H9 (cell line): ENCODE data around the gene PIK3CD. TPM values are rescaled to one million over a fixed set of nuclear protein-coding genes. Genes with fewer than 3 reads are reported as not detected.

Experiments
- DNase-seq: peaks from one replicate; pipeline ENCODE4 v3.0.0-alpha.2; 2017
- H2AFZ ChIP-seq: one replicate; pipeline ENCODE4 v1.6.1; 2013; ENCODE audit warnings: mild to moderate bottlenecking, low read length, control low read depth, moderate library complexity
- H2AK5ac ChIP-seq: 2 replicates; pipeline ENCODE4 v1.6.1; 2013; ENCODE audit warnings: low read length, control low read depth, mixed read lengths; ENCODE audit not compliant: insufficient read length
- H2BK120ac ChIP-seq: one replicate; pipeline ENCODE4 v1.6.1; 2013; ENCODE audit warnings: low read depth, mild to moderate bottlenecking, low read length, control low read depth, inconsistent platforms; ENCODE audit not compliant: poor library complexity, severe bottlenecking
- H2BK12ac ChIP-seq: 2 replicates; pipeline ENCODE4 v1.6.1; 2013; ENCODE audit warnings: low read length, control low read depth, mixed read lengths, low read depth; ENCODE audit not compliant: insufficient read length
- H2BK15ac ChIP-seq: 2 replicates; pipeline ENCODE4 v1.6.1; 2013; ENCODE audit warnings: low read depth, low read length, control low read depth
- H2BK20ac ChIP-seq: one replicate; pipeline ENCODE4 v1.6.1; 2013; ENCODE audit warnings: low read depth, mild to moderate bottlenecking, low read length, control low read depth, inconsistent platforms; ENCODE audit not compliant: poor library complexity, severe bottlenecking
- H2BK5ac ChIP-seq: 2 replicates; pipeline ENCODE4 v1.6.1; 2013; ENCODE audit warnings: low read length, control low read depth, mixed read lengths; ENCODE audit not compliant: insufficient read length
- H3K14ac ChIP-seq: 2 replicates; pipeline ENCODE4 v1.6.1; 2013; ENCODE audit warnings: low read length, control low read depth; ENCODE audit not compliant: insufficient read depth
- H3K18ac ChIP-seq: 2 replicates; pipeline ENCODE4 v1.6.1; 2013; ENCODE audit warnings: low read depth, mild to moderate bottlenecking, mixed read lengths, low read length, control low read depth; ENCODE audit not compliant: insufficient read length
- H3K23ac ChIP-seq: 2 replicates; pipeline ENCODE4 v1.6.1; 2013; ENCODE audit warnings: low read length, control low read depth, mixed read lengths, low read depth; ENCODE audit not compliant: insufficient read length
- H3K23me2 ChIP-seq: 2 replicates; pipeline ENCODE4 v1.6.1; 2013; ENCODE audit warnings: low read depth, mild to moderate bottlenecking, mixed read lengths, low read length, control low read depth; ENCODE audit not compliant: insufficient read length, poor library complexity, severe bottlenecking
- H3K27ac ChIP-seq: 2 replicates; pipeline ENCODE4 v1.5.1; 2013; ENCODE audit warnings: low read length, control low read depth, mixed read lengths, low read depth; ENCODE audit not compliant: insufficient read length
- H3K27me3 ChIP-seq: 2 replicates; pipeline ENCODE4 v1.6.1; 2013; ENCODE audit warnings: low read length, control low read depth, inconsistent platforms; ENCODE audit not compliant: insufficient read depth
- H3K4ac ChIP-seq: 2 replicates; pipeline ENCODE4 v1.6.1; 2013; ENCODE audit warnings: low read depth, mild to moderate bottlenecking, control low read depth, inconsistent platforms, low read length, moderate library complexity
- H3K4me1 ChIP-seq: 2 replicates; pipeline ENCODE4 v1.6.1; 2013; ENCODE audit warnings: low read length, control low read depth, inconsistent platforms; ENCODE audit not compliant: insufficient read depth
- H3K4me2 ChIP-seq: 2 replicates; pipeline ENCODE4 v1.6.1; 2013; ENCODE audit warnings: low read length, control low read depth, mixed read lengths; ENCODE audit not compliant: insufficient read length, insufficient read depth
- H3K56ac ChIP-seq: 2 replicates; pipeline ENCODE4 v1.6.1; 2013; ENCODE audit warnings: low read depth, mild to moderate bottlenecking, mixed read lengths, low read length, control low read depth; ENCODE audit not compliant: insufficient read length
- H3K79me1 ChIP-seq: 2 replicates; pipeline ENCODE4 v1.6.1; 2013; ENCODE audit warnings: low read depth, mild to moderate bottlenecking, moderate library complexity, low read length, control low read depth, inconsistent platforms; ENCODE audit not compliant: insufficient read depth, poor library complexity, severe bottlenecking
- H3K79me2 ChIP-seq: 2 replicates; pipeline ENCODE4 v1.6.1; 2013; ENCODE audit warnings: low read length, control low read depth, inconsistent platforms; ENCODE audit not compliant: insufficient read depth
- H3K9ac ChIP-seq: 2 replicates; pipeline ENCODE4 v1.6.1; 2013; ENCODE audit warnings: low read length, control low read depth, mixed read lengths; ENCODE audit not compliant: insufficient read length; ENCODE audit errors: extremely low read depth
- H3K9me3 ChIP-seq: one replicate; pipeline ENCODE4 v1.6.1; 2013; ENCODE audit warnings: low read depth, low read length, inconsistent platforms; ENCODE audit not compliant: control insufficient read depth
- H3T11ph ChIP-seq: one replicate; pipeline ENCODE4 v1.6.1; 2013; ENCODE audit warnings: mild to moderate bottlenecking, low read length, control low read depth, inconsistent platforms
- H4K20me1 ChIP-seq: one replicate; pipeline ENCODE4 v1.6.1; 2013; ENCODE audit not compliant: control insufficient read depth, insufficient read length, insufficient read depth
- H4K5ac ChIP-seq: 2 replicates; pipeline ENCODE4 v1.6.1; 2013; ENCODE audit warnings: low read depth, mild to moderate bottlenecking, mixed read lengths, low read length, control low read depth; ENCODE audit not compliant: insufficient read length
- H4K8ac ChIP-seq: replicated peaks from 2 replicates; pipeline ENCODE4 v1.6.1; 2013; ENCODE audit warnings: low read length, control low read depth, mixed read lengths, low read depth; ENCODE audit not compliant: insufficient read length
- H4K91ac ChIP-seq: 2 replicates; pipeline ENCODE4 v1.6.1; 2013; ENCODE audit warnings: low read depth, mild to moderate bottlenecking, moderate library complexity, mixed read lengths, low read length, control low read depth; ENCODE audit not compliant: insufficient read length
- H3K27ac Mint-ChIP-seq, 3 experiments: 2 replicates in 2 of 3; 3 replicates in 1 of 3; pipeline ENCODE4 v1.8.0; 2020 to 2021; ENCODE audit warnings: mixed read lengths in 3 of 3, mild to moderate bottlenecking in 1 of 3, moderate library complexity in 1 of 3
- H3K27me3 Mint-ChIP-seq: 2 replicates; pipeline ENCODE4 v1.8.0; 2021; ENCODE audit warnings: low read depth, mild to moderate bottlenecking, moderate library complexity, mixed read lengths
- H3K36me3 Mint-ChIP-seq, 3 experiments: 2 replicates in 2 of 3; 3 replicates in 1 of 3; pipeline ENCODE4 v1.8.0; 2020 to 2021; ENCODE audit warnings: low read depth in 3 of 3, mixed read lengths in 3 of 3; ENCODE audit not compliant: insufficient read depth in 1 of 3
- H3K4me1 Mint-ChIP-seq, 2 experiments: 2 replicates each; pipeline ENCODE4 v1.8.0; 2020; ENCODE audit warnings: mixed read lengths in 2 of 2
- H3K4me3 Mint-ChIP-seq, 2 experiments: 2 replicates in 1 of 2; 3 replicates in 1 of 2; pipeline ENCODE4 v1.8.0; 2020 to 2021; ENCODE audit warnings: mild to moderate bottlenecking in 2 of 2, mixed read lengths in 2 of 2, moderate library complexity in 1 of 2
- H3K9me3 Mint-ChIP-seq, 2 experiments: 2 replicates in 1 of 2; 3 replicates in 1 of 2; pipeline ENCODE4 v1.8.0; 2020; ENCODE audit warnings: mild to moderate bottlenecking in 2 of 2, mixed read lengths in 2 of 2, moderate library complexity in 1 of 2
- CTCF ChIP-seq: fragments of 200-600 bp; sonication (generic); conservative IDR thresholded peaks from 3 replicates; pipeline ENCODE4 v1.8.0; 2021; ENCODE audit warnings: antibody characterized with exemption, mild to moderate bottlenecking
- WGBS: extraction: QIAGEN DNeasy Blood & Tissue Kit; methylation state at CpG from one replicate; pipeline ENCODE4 v1.1.7; 2013; ENCODE audit warnings: missing lambda C conversion rate, low lambda C conversion rate, mixed read lengths; ENCODE audit not compliant: insufficient read length; ENCODE audit errors: extremely low coverage; 5-methylcytosine and 5-hydroxymethylcytosine counted together
- total RNA-seq: library from RNA; stranded (reverse); gene quantifications from 2 replicates; pipeline ENCODE4 v1.2.1, GENCODE V29; 2021

PIK3CD gene
- total RNA-seq, 1 experiment from 2014 or later = 10.0 TPM

- no peak for TF ChIP-seq CTCF
- peaks cover 66% of the 10 kb centered on the region for H3K27me3 Mint-ChIP-seq
- H3K27ac Mint-ChIP-seq = no peak overlapping the region
- H2AFZ ChIP-seq = no peak overlapping the region
- no peak overlapping the region for H3K23ac ChIP-seq
- H3K18ac ChIP-seq = no peak overlapping the region
- H3K27me3 ChIP-seq = peaks cover 9% of the 10 kb centered on the region; the same call in 1 of the 2 replicates
- no peak overlapping the region for H4K8ac ChIP-seq
- no peak overlapping the region for H2BK20ac ChIP-seq
- H3K4ac ChIP-seq = no peak overlapping the region
- no peaks in the 10 kb centered on the region for H3K79me1 ChIP-seq
- H3T11ph ChIP-seq = no peak overlapping the region
- H3K56ac ChIP-seq = no peak overlapping the region
- no peak overlapping the region for H2BK5ac ChIP-seq
- H2BK12ac ChIP-seq = no peak overlapping the region
- H3K4me1 Mint-ChIP-seq = peaks cover 10 to 17% of the 10 kb centered on the region in 2 experiments
- no peak overlapping the region for H3K9ac ChIP-seq
- H3K23me2 ChIP-seq = peaks cover 10% of the 10 kb centered on the region
- no peak overlapping the region for H3K4me2 ChIP-seq
- H3K4me3 Mint-ChIP-seq = peak overlapping the region; percentile 59 to 81; a peak in 4 of 5 replicates
- H2BK15ac ChIP-seq = no peak overlapping the region
- no peaks in the 10 kb centered on the region for H3K79me2 ChIP-seq
- no peak overlapping the region for H4K5ac ChIP-seq
- H4K91ac ChIP-seq = no peak overlapping the region
- H3K14ac ChIP-seq = no peak overlapping the region
- H3K9me3 Mint-ChIP-seq = no peaks in the 10 kb centered on the region; a peak in 1 of 5 replicates
- no peak overlapping the region for H2BK120ac ChIP-seq
- no peak overlapping the region for H3K27ac ChIP-seq
- H3K36me3 Mint-ChIP-seq = no peaks in the 10 kb centered on the region
- no peaks in the 10 kb centered on the region for H3K9me3 ChIP-seq
- no CpG with 5 or more reads among the region's 11 CpGs for WGBS
- no peaks in the 10 kb centered on the region for H3K4me1 ChIP-seq
- no peaks in the 10 kb centered on the region for H4K20me1 ChIP-seq
- no peak overlapping the region for H2AK5ac ChIP-seq
- DNase-seq = no peak
Measured at GRCh38 chr1:9653210-9653490, 1.6 kb downstream of the PIK3CD start.
